ENCODE results near the gene GPX4.
A peak's percentile ranks its signal among the peaks of the same experiment; 100 is the strongest.
"Not testable (repeated sequence)": the region's sequence is repeated elsewhere in the genome, so short reads cannot be mapped to it uniquely, and the experiment has no call there.

GPX4 gene

GRCh38 chr19:1117654-1118053 is 13.9 kb downstream of the GPX4 start:
- no peak for DNase-seq

- no peak for DNase-seq
Measured at GRCh38 chr19:1118999-1119398, 15.2 kb downstream of the GPX4 start.

GRCh38 chr19:1119475-1120217 is 15.9 kb downstream of the GPX4 start:
- DNase-seq, result no peak

- no peak for DNase-seq
Measured at GRCh38 chr19:1121395-1121794, 17.6 kb downstream of the GPX4 start.

- DNase-seq, result no peak
Measured at GRCh38 chr19:1122021-1122971, 18.5 kb downstream of the GPX4 start.

- peak; percentile 43 for DNase-seq
Measured at GRCh38 chr19:1122972-1123363, 19.2 kb downstream of the GPX4 start.

GRCh38 chr19:1123381-1123780 is 19.6 kb downstream of the GPX4 start:
- DNase-seq, result no peak

- DNase-seq, result no peak
Measured at GRCh38 chr19:1123885-1124677, 20.3 kb downstream of the GPX4 start.

- no peak for DNase-seq
Measured at GRCh38 chr19:1125601-1126467, 22.0 kb downstream of the GPX4 start.

GRCh38 chr19:1126984-1127760 is 23.4 kb downstream of the GPX4 start:
- DNase-seq, result no peak

GRCh38 chr19:1128106-1128505 is 24.3 kb downstream of the GPX4 start:
- no peak for DNase-seq

GRCh38 chr19:1129084-1129483 is 25.3 kb downstream of the GPX4 start:
- not testable (repeated sequence) for DNase-seq

- no peak for DNase-seq
Measured at GRCh38 chr19:1129535-1129934, 25.7 kb downstream of the GPX4 start.

- peak; percentile 49 for DNase-seq
Measured at GRCh38 chr19:1130771-1131717, 27.2 kb downstream of the GPX4 start.

GRCh38 chr19:1131718-1132551 is 28.1 kb downstream of the GPX4 start:
- DNase-seq, result peak; percentile 86

GRCh38 chr19:1132552-1133383 is 29.0 kb downstream of the GPX4 start:
- DNase-seq, result no peak

- peak; percentile 65 for DNase-seq
Measured at GRCh38 chr19:1133471-1133929, 29.7 kb downstream of the GPX4 start.

GRCh38 chr19:1134431-1134830 is 30.6 kb downstream of the GPX4 start:
- no peak for DNase-seq

All from stimulated activated CD4-positive, alpha-beta T cell treated with anti-CD3 and anti-CD28 coated beads, Interleukin-12 subunit alpha, Interleukin-12 subunit beta, amount 100 ng/mL, for 4 hours (primary cell).